K562 (cell line): ENCODE measurements around the gene CLCF1. TPM values are rescaled to one million over a fixed set of nuclear protein-coding genes. Genes with fewer than 3 reads are reported as not detected.

Experiments
- CBX5 ChIP-seq: IDR thresholded peaks from 2 replicates; pipeline ENCODE4 v1.6.1; 2014; ENCODE audit warnings: low read depth, borderline replicate concordance
- CEBPB ChIP-seq: fragments of 450-650 bp; IDR thresholded peaks from 2 replicates; pipeline ENCODE4 v1.6.1; 2016; ENCODE audit warnings: missing genetic modification characterization, missing compliant biosample characterization
- KDM1A ChIP-seq, 2 experiments: fragments of 450-650 bp; IDR thresholded peaks; 2 replicates each; pipeline ENCODE4 v1.6.1; 2016; ENCODE audit warnings: mild to moderate bottlenecking in 2 of 2
- MYC ChIP-seq, 2 experiments: fragments of 250-450 bp in 1 of 2; sonication (Bioruptor Pico) in 1 of 2; IDR thresholded peaks; 2 replicates each; pipeline versions ENCODE4 v1.5.1 to v1.6.1; 2012 to 2021; ENCODE audit warnings: low read depth in 2 of 2, borderline replicate concordance in 1 of 2, improper control_type of control experiment in 1 of 2, low read length in 1 of 2, mild to moderate bottlenecking in 1 of 2, moderate library complexity in 1 of 2
- NCOR1 ChIP-seq: fragments of 450-650 bp; IDR thresholded peaks from 2 replicates; pipeline ENCODE4 v1.6.1; 2016; ENCODE audit warnings: mild to moderate bottlenecking, moderate library complexity
- PPARD ChIP-seq: fragments of 250-450 bp; sonication (Bioruptor Pico); IDR thresholded peaks from 2 replicates; pipeline ENCODE4 v1.8.0; 2022; ENCODE audit warnings: inconsistent platforms, mild to moderate bottlenecking, moderate library complexity
- SETDB1 ChIP-seq: IDR thresholded peaks from one replicate; pipeline ENCODE4 v1.6.1; 2012; ENCODE audit warnings: low read length, control low read depth, inconsistent platforms
- STAT5B ChIP-seq: fragments of 250-450 bp; sonication (Bioruptor Pico); IDR thresholded peaks from 2 replicates; pipeline ENCODE4 v1.8.0; 2021; ENCODE audit warnings: mild to moderate bottlenecking, inconsistent platforms
- YY1 ChIP-seq, 3 experiments: IDR thresholded peaks; 2 replicates each; pipeline ENCODE4 v1.6.1; 2011; ENCODE audit warnings: low read length in 2 of 3, mild to moderate bottlenecking in 2 of 3, moderate library complexity in 2 of 3, borderline replicate concordance in 1 of 3, control low read depth in 1 of 3, low read depth in 1 of 3; ENCODE audit not compliant: insufficient read depth in 3 of 3, insufficient replicate concordance in 2 of 3, control insufficient read depth in 1 of 3, insufficient read length in 1 of 3; ENCODE audit errors: extremely low read depth in 1 of 3
- ZNF507 ChIP-seq: conservative IDR thresholded peaks from 2 replicates; pipeline ENCODE4 v1.6.1; 2017; ENCODE audit warnings: missing genetic modification characterization, missing compliant biosample characterization
- polyA plus RNA-seq, 8 experiments: library from polyadenylated mRNA; depleted of rRNA in 4 of 8; stranded (reverse) in 5 of 8; unstranded in 3 of 8; fragments of >200 nt; fragmentation: Nextera tagmentation in 2 of 8; fragmentation: Illumina TruSeq in 1 of 8; extraction: Ambion mirVana in 2 of 8; extraction: Trizol in 1 of 8; gene quantifications; 2 replicates each; pipeline versions ENCODE4 v1.2.1 to v1.2.3, GENCODE V29; 2011 to 2014; ENCODE audit warnings: inconsistent platforms in 1 of 8, missing spikeins in 1 of 8
- total RNA-seq, 7 experiments: library from RNA; depleted of rRNA in 6 of 7; stranded (reverse); fragments of >200 nt in 6 of 7; fragmentation: Illumina TruSeq in 2 of 7; extraction: Trizol in 2 of 7; gene quantifications; 2 replicates each; pipeline versions ENCODE4 v1.2.1 to v1.2.3, GENCODE V29; 2011 to 2021; ENCODE audit warnings: low replicate concordance in 1 of 7
- TF ChIP-seq, protein P1 (sequence below): IDR thresholded peaks from 2 replicates; pipeline ENCODE4 v1.6.1; 2011; ENCODE audit not compliant: insufficient read length; ENCODE audit errors: extremely low read depth
- TF ChIP-seq, protein P2 (sequence below): fragments of 450-650 bp; IDR thresholded peaks from one replicate; pipeline ENCODE4 v1.6.1; 2018; ENCODE audit warnings: mild to moderate bottlenecking, moderate library complexity; ENCODE audit not compliant: partially characterized antibody
- TF ChIP-seq, protein P3 (sequence below), 2 experiments: fragments of 450-650 bp; conservative IDR thresholded peaks; 2 replicates each; pipeline ENCODE4 v1.6.1; 2017; ENCODE audit warnings: mild to moderate bottlenecking in 2 of 2, moderate library complexity in 2 of 2
- TF ChIP-seq, protein P4 (sequence below), 2 experiments: fragments of 450-650 bp in 1 of 2; sonication (generic) in 1 of 2; formaldehyde crosslinking; conservative IDR thresholded peaks; 2 replicates each; pipeline versions ENCODE4 v1.4.0 to v1.8.1; 2020 to 2022; ENCODE audit warnings: mild to moderate bottlenecking in 1 of 2, missing genetic modification reagents in 1 of 2
- TF ChIP-seq, protein P5 (sequence below): fragments of 450-650 bp; formaldehyde crosslinking; IDR thresholded peaks from 2 replicates; pipeline ENCODE4 v1.4.0; 2020; ENCODE audit warnings: mild to moderate bottlenecking, mixed read lengths
- TF ChIP-seq, protein P6 (sequence below): sonication (generic); formaldehyde crosslinking; IDR thresholded peaks from 2 replicates; pipeline ENCODE4 v1.8.1; 2023; ENCODE audit warnings: mild to moderate bottlenecking, missing genetic modification reagents

Gene CLCF1
- total and polyA plus RNA-seq, 9 of the 15 experiments (the other 6 are each of a cell fraction or from before 2014, with no cell fraction given): 0.49 to 5.8 (median 3.0) TPM

DNA sequence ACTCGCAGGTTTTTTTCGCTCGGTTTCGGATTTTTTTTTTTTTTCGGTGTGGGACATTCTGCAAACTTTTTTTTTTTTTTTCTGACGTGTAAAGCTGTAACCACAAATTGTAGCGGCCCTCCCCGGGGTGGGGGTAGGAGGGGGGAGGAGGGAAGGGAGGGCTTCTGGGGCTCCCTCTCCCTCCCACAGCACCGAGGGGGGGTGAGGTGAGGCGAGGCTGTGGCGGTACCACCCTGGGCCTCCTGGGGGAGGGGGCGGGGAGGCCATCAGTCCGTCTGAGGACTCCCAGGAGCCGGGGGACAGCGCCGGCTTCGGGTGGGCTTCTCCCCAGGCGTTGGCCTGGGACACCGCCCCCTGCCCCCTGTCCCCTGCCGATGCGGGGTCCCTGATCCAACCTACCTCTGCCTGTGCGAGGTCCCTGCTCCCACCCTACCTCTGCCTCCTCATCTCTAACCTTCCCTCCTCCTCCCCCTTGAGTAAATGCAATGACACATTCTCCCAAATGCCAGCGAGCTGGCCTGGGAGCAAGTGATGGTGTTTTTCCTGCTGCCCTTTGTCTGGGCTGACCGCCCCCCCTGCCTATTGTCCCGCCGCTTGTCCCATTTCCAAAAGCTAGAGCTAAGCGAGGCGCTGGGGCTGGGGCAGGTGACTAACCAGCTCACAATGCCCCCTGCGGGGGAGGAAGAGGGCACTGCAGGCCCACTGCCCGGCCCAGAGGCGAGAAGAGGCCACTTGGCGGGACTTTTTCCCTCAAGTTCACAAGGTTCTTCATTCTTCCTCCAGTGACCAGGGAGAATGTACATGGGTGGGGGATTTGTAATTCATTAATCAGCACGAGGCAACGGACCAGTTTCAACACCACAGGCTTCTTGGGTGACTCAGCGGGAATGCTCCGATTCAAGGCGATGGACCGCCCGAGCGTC lies 511 bp upstream of the CLCF1 start (continued):
- TF ChIP-seq, protein P1, sequence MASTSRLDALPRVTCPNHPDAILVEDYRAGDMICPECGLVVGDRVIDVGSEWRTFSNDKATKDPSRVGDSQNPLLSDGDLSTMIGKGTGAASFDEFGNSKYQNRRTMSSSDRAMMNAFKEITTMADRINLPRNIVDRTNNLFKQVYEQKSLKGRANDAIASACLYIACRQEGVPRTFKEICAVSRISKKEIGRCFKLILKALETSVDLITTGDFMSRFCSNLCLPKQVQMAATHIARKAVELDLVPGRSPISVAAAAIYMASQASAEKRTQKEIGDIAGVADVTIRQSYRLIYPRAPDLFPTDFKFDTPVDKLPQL: no peak
- TF ChIP-seq STAT5B (CRISPR knock-in tag) (no peak), PPARD (CRISPR knock-in tag) (no peak), ZNF507 (no peak), CEBPB (tag) (peak; percentile 86), SETDB1 (no peak), YY1 (IDR thresholded peaks at IDR 0.05; ENCODE audit: borderline replicate concordance in 1 of 3, control insufficient read depth in 1 of 3, extremely low read depth in 1 of 3, insufficient read depth in 3 of 3, insufficient read length in 1 of 3, insufficient replicate concordance in 2 of 3, low read depth in 1 of 3, low read length in 2 of 3) (peak in 2 of 3 experiments; percentile 29 to 35), NCOR1 (no peak), CBX5 (no peak), KDM1A (IDR thresholded peaks at IDR 0.05) (peak in 1 of 2 experiments; percentile 78; a peak in 2 of 4 replicates), MYC (IDR thresholded peaks at IDR 0.05; ENCODE audit: low read depth, low read length) (peak; percentile 60; the same call in 1 of the 2 replicates), MYC (CRISPR knock-in tag; IDR thresholded peaks at IDR 0.05; ENCODE audit: borderline replicate concordance, low read depth) (no peak; the same call in 1 of the 2 replicates)
- TF ChIP-seq, protein P2, sequence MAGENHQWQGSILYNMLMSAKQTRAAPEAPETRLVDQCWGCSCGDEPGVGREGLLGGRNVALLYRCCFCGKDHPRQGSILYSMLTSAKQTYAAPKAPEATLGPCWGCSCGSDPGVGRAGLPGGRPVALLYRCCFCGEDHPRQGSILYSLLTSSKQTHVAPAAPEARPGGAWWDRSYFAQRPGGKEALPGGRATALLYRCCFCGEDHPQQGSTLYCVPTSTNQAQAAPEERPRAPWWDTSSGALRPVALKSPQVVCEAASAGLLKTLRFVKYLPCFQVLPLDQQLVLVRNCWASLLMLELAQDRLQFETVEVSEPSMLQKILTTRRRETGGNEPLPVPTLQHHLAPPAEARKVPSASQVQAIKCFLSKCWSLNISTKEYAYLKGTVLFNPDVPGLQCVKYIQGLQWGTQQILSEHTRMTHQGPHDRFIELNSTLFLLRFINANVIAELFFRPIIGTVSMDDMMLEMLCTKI: no peak
- TF ChIP-seq, protein P3, sequence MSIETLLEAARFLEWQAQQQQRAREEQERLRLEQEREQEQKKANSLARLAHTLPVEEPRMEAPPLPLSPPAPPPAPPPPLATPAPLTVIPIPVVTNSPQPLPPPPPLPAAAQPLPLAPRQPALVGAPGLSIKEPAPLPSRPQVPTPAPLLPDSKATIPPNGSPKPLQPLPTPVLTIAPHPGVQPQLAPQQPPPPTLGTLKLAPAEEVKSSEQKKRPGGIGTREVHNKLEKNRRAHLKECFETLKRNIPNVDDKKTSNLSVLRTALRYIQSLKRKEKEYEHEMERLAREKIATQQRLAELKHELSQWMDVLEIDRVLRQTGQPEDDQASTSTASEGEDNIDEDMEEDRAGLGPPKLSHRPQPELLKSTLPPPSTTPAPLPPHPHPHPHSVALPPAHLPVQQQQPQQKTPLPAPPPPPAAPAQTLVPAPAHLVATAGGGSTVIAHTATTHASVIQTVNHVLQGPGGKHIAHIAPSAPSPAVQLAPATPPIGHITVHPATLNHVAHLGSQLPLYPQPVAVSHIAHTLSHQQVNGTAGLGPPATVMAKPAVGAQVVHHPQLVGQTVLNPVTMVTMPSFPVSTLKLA (conservative IDR thresholded peaks at IDR 0.05): peak in 1 of 2 experiments; percentile 34; a peak in 1 of 4 replicates
- TF ChIP-seq, protein P4, sequence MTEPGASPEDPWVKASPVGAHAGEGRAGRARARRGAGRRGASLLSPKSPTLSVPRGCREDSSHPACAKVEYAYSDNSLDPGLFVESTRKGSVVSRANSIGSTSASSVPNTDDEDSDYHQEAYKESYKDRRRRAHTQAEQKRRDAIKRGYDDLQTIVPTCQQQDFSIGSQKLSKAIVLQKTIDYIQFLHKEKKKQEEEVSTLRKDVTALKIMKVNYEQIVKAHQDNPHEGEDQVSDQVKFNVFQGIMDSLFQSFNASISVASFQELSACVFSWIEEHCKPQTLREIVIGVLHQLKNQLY (CRISPR knock-in tag; conservative IDR thresholded peaks at IDR 0.05): no peak
- TF ChIP-seq, protein P5, sequence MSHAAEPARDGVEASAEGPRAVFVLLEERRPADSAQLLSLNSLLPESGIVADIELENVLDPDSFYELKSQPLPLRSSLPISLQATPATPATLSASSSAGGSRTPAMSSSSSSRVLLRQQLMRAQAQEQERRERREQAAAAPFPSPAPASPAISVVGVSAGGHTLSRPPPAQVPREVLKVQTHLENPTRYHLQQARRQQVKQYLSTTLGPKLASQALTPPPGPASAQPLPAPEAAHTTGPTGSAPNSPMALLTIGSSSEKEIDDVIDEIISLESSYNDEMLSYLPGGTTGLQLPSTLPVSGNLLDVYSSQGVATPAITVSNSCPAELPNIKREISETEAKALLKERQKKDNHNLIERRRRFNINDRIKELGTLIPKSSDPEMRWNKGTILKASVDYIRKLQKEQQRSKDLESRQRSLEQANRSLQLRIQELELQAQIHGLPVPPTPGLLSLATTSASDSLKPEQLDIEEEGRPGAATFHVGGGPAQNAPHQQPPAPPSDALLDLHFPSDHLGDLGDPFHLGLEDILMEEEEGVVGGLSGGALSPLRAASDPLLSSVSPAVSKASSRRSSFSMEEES (CRISPR knock-in tag): no peak
- TF ChIP-seq, protein P6, sequence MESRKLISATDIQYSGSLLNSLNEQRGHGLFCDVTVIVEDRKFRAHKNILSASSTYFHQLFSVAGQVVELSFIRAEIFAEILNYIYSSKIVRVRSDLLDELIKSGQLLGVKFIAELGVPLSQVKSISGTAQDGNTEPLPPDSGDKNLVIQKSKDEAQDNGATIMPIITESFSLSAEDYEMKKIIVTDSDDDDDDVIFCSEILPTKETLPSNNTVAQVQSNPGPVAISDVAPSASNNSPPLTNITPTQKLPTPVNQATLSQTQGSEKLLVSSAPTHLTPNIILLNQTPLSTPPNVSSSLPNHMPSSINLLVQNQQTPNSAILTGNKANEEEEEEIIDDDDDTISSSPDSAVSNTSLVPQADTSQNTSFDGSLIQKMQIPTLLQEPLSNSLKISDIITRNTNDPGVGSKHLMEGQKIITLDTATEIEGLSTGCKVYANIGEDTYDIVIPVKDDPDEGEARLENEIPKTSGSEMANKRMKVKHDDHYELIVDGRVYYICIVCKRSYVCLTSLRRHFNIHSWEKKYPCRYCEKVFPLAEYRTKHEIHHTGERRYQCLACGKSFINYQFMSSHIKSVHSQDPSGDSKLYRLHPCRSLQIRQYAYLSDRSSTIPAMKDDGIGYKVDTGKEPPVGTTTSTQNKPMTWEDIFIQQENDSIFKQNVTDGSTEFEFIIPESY (CRISPR knock-in tag): no peak
